Stimulated activated CD8-positive, alpha-beta memory T cell treated with anti-CD3 and anti-CD28 coated beads, Interleukin-7, amount 100 ng/mL, for 24 hours (primary cell): ENCODE measurements around the gene TMOD1.
"Not testable (repeated sequence)": the region's sequence is repeated elsewhere in the genome, so short reads cannot be mapped to it uniquely, and the experiment has no call there.

Experiments
- DNase-seq: peaks from one replicate; pipeline ENCODE4 v3.0.0-alpha.2; 2020; ENCODE audit warnings: low read depth

The TMOD1 gene

GRCh38 chr9:97501177-97501971, at the start of gene TMOD1:
TSS of gene TMOD1 (plus strand) at chr9:97501666. CDS start at chr9:97524189, 22,523 bp downstream.
- peak; percentile 10 for DNase-seq

- not testable (repeated sequence) for DNase-seq
Observed at GRCh38 chr9:97453573-97453972, 47.9 kb upstream of the TMOD1 start.

- DNase-seq, result not testable (repeated sequence)
Observed at GRCh38 chr9:97456841-97457240, 44.6 kb upstream of the TMOD1 start.

GRCh38 chr9:97459326-97459725, 42.1 kb upstream of the TMOD1 start:
- no peak for DNase-seq

- DNase-seq, result no peak
Observed at GRCh38 chr9:97462159-97462558, 39.3 kb upstream of the TMOD1 start.

GRCh38 chr9:97462914-97463313, 38.6 kb upstream of the TMOD1 start:
- DNase-seq, result no peak

- DNase-seq, result peak; percentile 6
Observed at GRCh38 chr9:97468658-97469448, 32.6 kb upstream of the TMOD1 start.

- no peak for DNase-seq
Observed at GRCh38 chr9:97470076-97470475, 31.4 kb upstream of the TMOD1 start.

GRCh38 chr9:97473717-97474116, 27.7 kb upstream of the TMOD1 start:
- DNase-seq, result no peak

- no peak for DNase-seq
Observed at GRCh38 chr9:97474372-97474925, 27.0 kb upstream of the TMOD1 start.

GRCh38 chr9:97475059-97475458, 26.4 kb upstream of the TMOD1 start:
- DNase-seq, result no peak

GRCh38 chr9:97478301-97478981, 23.0 kb upstream of the TMOD1 start:
- no peak for DNase-seq

- DNase-seq, result no peak
Observed at GRCh38 chr9:97479496-97480159, 21.8 kb upstream of the TMOD1 start.

- no peak for DNase-seq
Observed at GRCh38 chr9:97480174-97480573, 21.3 kb upstream of the TMOD1 start.

- DNase-seq, result no peak
Observed at GRCh38 chr9:97480749-97481148, 20.7 kb upstream of the TMOD1 start.

- no peak for DNase-seq
Observed at GRCh38 chr9:97484134-97484533, 17.3 kb upstream of the TMOD1 start.

- no peak for DNase-seq
Observed at GRCh38 chr9:97487107-97487506, 14.4 kb upstream of the TMOD1 start.

GRCh38 chr9:97487861-97488260, 13.6 kb upstream of the TMOD1 start:
- DNase-seq, result no peak

- DNase-seq, result no peak
Observed at GRCh38 chr9:97491216-97491999, 10.1 kb upstream of the TMOD1 start.

- DNase-seq, result not testable (repeated sequence)
Observed at GRCh38 chr9:97497558-97498375, 3.7 kb upstream of the TMOD1 start.
